HG02870 (cell line): ENCODE measurements around the gene FCER1G.

ENCODE experiments used
- ATAC-seq: cut with Tn5 transposase; IDR thresholded peaks from one replicate; pipeline ENCODE4 v1.9.1; 2021; ENCODE audit warnings: mild to moderate bottlenecking, moderate library complexity; ENCODE audit not compliant: unreplicated experiment

FCER1G gene

DNA sequence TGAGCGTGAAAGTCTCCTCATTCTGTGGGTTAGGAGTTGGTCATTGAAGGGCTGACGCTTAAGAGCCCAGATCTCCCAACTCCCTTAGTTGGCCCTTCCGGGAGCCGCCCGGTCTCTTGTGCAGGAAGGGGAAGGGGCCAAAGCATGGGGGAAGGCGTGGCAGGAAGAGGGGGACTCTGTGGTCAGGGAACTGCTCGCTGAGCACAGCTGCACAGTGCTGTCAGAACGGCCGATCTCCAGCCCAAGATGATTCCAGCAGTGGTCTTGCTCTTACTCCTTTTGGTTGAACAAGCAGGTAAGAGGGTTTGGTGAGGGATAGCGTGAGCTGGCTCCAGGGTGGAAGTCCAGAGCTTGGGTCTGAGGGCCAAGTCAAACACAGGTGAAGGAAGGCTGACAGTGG is at the start of gene FCER1G:
FCER1G (plus strand) TSS at position 220 of the 400 bp plus-strand sequence; CDS start at position 247, 27 bp downstream.
- no peak for ATAC-seq

DNA sequence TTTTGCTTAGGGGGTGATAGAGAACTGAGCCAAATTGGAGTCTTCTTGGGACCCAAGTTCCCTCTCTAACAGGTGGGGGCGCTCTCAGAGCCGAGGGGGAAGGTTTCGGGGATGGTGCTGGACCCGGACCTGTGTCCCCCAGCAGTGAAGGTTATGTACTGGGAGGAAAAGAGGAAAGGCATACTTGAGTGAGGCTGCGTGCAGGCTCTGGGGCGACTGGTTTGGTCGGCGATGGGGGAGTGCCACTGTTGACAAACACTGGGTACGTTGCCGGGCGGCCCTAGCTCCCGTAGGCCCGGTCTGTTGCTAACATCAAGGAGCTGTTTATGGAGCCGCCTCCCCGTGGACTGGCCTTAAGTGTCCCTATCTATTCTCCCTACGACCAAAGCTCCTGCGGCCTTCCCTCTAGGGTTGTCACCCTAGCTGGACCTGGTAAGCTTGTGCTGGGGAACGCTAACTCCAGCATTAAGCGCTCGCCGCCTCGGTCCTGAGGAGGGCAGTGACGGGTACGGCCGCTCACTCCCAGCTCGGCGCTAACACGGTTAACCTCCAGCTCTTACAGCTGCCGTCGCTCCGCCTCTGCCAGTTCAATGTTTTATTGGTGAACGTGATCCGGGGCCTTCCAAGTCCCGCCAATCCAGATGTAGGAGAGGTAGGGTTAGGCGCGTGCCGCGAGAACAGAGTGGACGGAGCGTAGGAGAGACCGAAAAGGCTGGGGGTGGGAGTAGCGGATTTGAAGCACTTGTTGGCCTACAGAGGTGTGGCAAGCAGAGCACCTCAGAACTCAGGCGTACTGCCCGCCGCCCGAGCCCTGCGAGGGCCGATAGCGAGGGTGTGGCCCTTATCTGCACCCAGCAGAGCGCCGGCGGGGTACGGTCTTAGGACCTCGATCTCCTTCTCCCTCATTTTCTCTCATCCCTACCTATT is 49.1 kb upstream of the FCER1G start, which contains the start of gene PPOX:
PPOX (plus strand) TSS at position 685 of the 927 bp plus-strand sequence. CDS start 422 bp downstream, outside the sequence.
- peak; percentile 95 for ATAC-seq

DNA sequence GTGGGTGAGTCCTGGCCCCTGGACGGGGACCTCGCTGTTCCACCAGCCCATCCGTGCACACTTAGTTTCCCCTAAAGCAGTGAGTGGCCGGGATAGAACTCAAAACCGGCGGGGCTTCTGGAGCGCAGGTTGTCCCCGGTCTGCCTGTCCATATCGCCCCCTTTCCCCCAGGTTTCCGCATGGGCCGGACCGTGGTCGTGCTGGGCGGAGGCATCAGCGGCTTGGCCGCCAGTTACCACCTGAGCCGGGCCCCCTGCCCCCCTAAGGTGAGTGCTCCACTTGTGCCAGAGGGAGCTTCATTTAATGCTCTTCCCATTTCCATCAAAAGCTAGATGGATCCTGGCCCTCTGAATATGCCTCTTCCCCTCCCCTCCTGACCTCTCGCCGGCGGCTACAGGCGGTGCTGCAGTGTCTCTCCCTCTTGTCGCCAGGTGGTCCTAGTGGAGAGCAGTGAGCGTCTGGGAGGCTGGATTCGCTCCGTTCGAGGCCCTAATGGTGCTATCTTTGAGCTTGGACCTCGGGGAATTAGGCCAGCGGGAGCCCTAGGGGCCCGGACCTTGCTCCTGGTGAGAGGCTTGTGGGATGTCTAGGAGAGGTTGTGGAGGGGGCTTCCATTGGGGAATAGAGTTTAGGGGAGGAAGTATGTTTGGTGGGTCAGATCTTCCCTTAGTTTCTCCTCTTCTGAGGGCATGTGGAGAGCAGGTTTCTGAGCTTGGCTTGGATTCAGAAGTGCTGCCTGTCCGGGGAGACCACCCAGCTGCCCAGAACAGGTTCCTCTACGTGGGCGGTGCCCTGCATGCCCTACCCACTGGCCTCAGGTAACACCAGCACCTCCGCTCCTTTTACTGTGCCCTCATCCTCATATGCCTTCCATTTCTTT is 48.2 kb upstream of the FCER1G start:
- no peak for ATAC-seq

DNA sequence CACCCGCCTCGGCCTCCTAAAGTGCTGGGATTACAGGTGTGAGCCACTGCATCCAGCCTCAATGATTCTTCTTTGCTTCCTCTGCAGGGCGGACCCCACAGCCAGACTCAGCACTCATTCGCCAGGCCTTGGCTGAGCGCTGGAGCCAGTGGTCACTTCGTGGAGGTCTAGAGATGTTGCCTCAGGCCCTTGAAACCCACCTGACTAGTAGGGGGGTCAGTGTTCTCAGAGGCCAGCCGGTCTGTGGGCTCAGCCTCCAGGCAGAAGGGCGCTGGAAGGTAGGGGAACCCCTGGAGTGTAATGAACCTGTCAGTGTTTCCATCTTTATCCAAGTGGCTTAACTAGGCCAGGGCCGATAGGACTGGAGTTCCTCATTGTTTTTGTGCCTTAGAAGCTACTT is 46.2 kb upstream of the FCER1G start:
- ATAC-seq, result no peak

DNA sequence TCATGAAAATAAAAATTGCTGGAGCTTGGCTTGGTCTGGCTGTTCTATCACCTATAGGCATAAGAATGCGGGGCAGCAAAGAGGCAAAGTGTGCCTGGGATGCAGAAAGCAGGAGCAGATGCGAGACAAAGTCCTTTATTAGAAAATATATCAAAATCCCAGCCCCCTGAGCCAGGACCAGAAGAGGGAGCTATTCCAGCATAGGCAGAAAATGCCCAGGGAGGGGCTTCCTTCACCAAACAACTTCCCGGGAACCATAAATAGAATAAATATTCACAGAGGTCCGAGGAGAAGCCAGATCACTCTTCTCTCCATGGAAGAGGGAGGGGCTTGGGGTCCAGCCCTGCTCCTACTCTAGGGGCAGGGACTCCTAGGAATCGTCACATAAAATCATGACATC is 43.9 kb upstream of the FCER1G start:
- ATAC-seq, result no peak

DNA sequence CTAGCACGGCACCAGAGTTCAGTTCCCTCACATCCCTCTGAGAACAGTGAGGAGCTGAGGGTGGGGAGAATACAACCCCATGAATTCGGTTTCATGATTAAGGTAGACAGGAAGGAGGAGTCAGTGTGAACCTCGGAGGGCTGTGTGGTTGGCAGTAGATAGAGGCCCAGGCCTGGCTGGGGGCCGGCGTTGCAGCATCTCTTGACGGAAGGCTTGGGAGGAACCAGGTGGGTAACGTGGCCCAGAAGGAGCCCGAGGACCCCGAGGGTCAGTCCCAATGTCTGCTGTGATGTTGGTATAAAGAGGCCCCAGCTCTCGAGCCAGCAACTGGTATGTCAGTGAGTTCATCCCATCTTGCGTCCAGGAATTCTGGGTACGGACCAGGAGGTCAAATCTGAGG is 43.4 kb upstream of the FCER1G start:
- ATAC-seq, result no peak

DNA sequence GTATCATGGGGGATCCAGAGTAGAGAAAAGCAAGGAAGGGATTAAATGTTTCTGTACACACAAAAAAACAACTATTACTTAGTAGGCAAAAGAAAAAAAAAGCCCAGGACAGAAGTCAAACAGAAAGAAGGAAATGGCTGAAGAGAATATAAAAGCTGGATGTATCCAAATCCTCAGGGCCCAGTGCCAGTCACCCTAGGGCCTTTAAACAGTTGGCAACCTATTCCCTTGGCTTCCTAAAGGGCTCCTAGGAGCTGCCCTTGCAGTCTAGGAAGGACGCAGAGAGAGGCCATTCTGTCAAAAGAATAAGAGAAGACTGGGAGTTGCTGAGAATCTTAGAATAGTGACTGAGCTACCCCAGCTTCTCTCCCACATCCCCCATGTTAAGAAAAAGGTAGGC is 42.7 kb upstream of the FCER1G start:
- ATAC-seq, result no peak

DNA sequence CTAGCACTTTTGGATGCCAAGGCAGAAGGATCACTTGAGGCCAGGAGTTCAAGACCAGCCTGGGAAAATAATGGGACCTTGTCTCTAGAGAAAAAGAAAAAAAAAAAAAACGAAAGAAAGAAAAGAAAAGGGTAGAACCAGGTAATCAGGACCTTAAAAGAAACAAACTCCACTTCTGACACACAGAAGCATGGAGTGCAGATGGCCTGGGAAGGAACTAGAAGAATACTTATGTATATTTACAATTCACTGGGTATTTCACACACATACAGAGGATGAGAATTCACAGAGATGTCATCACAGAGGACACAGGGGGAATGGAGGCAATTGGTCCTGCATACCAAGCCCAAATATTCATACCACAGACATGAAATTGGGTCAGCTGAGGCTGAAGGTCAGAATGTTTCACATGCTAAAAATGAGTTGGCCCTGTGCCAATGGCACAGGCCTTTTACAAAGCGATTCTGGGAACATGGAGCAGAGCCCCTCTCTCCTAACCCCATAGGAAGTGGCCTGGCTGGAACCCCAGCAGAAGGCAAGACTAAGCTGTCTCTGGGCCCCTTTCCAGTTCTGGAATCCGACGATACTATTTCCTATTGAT is 42.2 kb upstream of the FCER1G start:
- ATAC-seq, result no peak

DNA sequence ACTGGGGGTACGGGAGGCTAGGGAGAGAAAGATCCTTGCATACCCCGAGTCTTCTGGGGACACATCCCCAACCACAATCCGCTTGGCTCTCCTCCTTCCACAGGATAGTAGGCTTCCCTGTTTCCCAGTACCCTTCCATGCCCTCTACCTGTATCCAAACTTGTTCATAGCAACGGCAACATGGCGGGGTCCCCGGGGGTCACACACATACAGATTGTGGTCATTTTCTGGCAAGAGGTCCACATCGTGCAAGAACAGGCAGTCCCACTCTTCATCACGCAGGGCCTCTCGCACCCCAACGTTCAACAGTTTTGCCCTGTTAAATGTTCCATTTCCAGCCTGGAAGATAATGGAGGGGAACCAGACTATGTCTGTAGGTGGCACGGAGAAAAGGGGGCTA is 41.4 kb upstream of the FCER1G start:
- no peak for ATAC-seq

DNA sequence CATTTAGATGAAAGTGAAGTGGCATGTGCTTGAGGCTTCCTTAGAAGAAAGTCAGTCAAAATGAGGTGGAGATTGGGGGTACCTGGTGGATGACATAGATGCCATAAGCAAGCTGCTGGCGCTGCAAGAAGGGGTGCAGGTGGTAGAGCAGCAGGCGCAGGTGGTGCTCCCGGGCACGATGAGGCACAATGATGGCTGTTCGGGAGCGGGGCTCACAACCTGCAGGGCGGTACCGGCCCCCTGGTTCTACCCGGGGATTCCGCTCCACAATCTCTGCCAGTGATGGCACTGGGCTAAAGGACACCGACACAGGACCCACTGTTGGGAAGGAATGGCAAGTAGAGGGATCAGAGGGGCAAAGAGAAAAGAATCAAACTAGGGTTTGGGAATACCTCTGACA is 40.2 kb upstream of the FCER1G start:
- no peak for ATAC-seq

DNA sequence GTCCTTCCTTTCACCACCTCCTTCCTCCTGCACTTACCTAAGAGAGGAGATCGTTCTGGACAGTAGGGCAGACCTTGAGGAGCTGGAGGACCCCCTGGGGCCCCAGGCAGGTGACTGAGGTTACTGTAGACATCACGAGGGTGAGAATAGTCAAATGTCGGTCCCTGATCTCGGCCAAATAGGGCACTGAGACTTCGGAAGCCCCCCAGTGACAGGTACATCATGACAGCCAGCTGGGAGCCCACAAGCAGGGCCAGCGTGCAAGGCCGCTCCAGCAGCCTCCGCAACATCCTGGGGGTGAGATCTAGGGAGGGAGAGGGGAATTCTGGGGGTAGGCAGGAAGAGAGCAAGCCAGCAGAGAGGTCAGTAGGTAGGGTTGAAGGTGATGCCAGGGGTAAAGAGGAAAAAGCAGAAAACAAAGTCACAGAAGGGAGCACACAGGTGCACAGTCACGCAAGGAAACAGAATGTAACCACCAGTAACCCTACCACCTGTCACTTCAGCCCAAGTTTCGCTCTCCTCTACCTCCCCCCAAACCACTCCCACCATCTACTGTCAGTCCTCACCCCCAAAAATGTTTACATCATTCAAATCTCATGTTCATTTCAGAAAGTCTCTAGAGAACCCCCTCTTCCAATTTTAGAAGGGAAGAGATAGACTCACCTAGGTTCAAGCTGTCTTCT is 39.2 kb upstream of the FCER1G start:
- no peak for ATAC-seq

DNA sequence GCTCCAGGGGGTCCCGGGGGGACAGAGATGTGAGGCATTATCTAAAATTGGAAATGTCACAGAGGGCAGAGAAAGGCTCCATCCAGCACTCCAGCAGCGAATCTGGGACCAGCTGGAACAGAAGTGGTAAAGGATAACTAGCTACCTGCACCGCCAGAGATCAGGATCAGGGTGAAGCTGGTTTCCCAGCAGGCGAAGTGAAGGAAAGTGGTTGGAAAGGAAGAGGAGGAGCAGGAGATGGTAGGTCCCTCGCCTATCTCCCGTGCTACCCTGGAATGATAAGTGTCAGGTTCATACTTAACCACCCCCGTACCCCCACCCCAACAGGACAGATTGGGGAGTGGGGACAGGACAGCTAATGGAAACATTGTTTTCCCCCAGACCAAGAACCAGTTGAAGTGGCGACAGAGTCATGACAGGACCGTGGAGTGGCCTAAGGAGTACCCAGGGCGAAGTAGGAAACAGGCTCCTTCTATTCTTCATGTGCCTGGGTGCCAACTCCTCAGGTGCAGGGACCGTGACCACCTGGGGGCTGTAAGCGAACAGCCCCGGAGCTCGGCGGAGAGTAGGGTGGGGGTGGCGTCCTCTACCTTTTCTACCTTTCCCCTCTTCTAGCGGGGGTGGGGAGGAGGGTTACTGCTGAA is 38.5 kb upstream of the FCER1G start:
- no peak for ATAC-seq

DNA sequence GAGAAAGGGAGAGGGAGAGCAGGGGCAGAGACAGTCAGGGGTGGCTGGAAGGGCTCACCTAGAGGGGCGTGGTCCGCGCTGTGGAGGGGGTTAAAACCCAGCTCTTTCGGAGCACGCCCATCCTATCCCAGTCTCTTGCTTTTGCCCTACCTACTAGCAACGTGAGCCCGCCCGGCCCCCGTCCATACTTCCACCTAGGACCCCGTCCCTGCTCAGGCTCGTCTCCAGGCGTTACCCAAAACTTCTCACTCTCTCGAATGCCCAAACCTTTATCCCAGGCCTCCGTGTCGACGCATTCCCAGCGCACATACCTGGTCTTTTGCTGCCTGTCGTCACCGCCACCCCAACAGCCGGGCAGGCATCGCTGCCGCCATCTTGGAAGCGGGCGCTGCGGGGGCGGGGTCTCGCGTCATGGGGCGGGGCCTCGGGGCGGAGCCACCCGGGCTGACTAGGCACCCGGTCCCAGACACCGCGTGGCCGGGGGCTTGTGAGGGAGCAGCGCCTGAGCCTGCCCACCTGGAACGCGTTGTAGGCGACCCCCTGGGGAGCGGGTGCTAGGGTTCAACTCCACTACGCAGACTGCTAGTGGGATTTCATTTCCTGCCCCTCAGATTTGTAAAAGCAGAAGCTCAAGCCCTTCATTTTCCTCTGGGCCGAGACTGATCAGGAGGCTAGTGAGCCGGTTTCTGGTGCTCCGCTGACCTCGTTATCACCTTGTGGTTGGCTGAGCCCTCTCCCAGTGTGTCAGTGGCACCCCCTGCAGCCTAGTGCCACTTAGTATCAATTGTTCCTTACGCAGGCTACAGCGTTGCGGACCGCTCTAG is 37.8 kb upstream of the FCER1G start, which contains the start of gene B4GALT3:
B4GALT3 (minus strand) TSS at position 396 of the 824 bp plus-strand sequence. CDS start 1,447 bp downstream, outside the sequence.
- ATAC-seq, result peak; percentile 70

DNA sequence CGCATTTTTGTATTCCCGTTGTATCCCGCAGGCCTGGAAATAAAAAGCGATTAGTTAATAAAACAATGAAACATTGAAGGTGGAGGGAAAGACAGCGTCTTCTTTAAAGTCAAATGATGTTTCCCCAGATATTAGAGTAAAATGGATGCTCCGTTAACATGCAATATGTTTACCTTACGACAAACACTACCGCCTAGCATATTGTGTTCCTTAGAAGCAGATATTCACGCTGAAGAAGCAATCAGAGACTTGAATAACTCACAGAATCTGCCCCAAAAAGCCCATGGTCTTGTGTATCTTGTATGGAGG is 37.2 kb upstream of the FCER1G start:
- no peak for ATAC-seq

DNA sequence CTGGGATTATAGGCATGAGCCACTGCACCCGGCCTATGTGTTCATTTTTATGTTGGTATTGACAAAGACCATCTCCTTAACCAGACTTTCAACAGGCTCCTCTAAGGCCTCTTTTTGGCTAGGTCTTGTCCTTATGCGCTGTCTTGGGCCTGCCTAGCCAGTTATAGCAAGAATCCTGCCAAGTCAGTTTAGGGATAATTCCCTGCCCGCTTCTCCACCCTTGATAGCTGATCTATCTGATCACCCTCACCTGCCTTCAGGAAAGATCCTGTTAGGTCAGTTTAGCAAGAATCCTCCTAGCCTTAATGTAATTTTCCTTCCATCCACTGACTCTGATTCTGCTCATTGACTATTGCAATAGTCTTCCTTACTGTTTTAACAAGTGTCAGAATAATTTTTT is 35.4 kb upstream of the FCER1G start:
- no peak for ATAC-seq

DNA sequence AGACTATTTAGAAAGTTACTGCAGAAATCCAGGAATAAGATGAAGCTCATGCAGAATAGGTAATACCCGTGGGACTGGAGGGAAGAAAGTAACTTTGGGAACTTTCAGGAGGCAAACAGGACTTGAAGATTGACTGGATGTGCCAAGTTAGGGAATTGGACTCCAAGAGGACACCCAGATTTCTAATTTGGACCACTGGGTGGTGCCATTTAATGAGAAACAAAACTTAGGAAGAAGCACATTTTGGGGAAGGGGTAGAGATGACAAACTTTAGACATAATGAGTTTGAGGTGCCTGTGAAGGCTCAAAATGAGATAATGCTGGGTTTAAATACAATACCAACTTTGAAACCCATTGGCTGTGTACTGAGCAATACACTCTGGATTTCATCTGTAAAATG is 34.5 kb upstream of the FCER1G start:
- ATAC-seq, result no peak

DNA sequence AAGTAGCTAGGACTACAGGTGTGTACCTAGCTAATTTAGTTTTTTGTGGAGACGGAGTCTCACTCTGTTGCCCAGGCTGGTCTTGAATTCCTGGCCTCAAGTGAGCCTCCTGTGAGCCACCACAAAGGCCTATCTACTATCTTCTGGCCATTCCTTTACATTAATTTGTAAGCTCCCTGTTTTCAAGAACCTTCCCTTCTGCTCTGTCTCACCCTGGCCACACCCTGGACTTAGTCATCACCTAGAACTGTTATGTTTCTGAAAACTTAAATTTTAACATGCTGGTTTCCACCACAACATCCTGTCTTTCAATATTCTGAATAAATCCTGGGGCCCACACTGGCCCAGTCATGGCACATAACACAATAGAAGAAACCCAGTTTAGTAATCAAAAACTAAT is 32.9 kb upstream of the FCER1G start:
- ATAC-seq, result peak; percentile 41

DNA sequence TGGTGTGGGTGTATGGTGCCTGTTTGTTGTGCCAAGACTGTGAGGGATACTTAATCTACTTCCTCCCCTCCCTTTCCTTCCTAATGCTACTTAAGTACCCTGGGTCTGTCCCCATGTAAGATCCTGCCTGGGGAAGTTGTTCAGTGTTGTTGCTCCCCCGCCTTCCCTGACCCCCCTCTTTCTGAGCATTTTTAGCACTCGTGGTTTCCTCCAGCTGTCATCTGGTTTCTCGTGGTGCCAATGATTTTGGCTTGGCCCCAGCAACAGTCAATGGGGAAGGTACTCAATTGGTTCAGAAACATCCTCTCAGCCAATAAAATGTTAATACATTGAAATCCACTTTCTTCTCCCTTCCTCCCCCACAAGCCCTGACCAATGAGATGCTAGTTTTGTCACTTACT is 29.8 kb upstream of the FCER1G start:
- ATAC-seq, result peak; percentile 62

DNA sequence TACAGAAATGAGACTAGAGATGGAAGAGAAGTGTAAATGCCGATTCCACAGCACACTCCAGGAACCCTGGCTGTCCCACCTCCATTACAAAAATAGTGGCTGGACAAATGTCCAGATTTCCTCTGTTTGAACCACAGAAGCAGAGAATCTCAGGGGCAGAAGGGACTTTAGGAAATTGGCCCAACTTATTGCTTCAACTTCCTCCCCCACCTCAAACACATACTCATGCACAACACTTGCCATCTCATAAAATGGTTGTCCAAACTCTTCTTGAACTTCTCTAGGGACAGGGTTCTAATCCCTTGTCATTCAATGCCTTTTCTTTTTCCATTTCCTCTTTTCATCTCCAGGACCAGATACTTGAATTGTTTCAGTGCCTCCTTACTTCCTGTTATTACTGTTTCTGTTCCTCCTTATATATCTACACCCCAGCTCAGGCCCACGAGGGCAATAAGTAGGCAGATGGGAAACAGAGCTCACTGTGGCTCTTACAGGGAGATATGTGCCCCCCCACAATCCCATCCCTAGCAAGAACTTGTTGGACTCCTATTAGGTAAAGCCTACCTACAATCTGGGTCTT is 29.3 kb upstream of the FCER1G start:
- ATAC-seq, result peak; percentile 35
